ENCODE data around the gene F8A1. TPM values are rescaled to one million over a fixed set of nuclear protein-coding genes. Genes with fewer than 3 reads are reported as not detected.
"Not testable (repeated sequence)": the region's sequence is repeated elsewhere in the genome, so short reads cannot be mapped to it uniquely, and the experiment has no call there.

Gene F8A1
- 2.6 and 3.6 TPM in 2 replicates for total RNA-seq (2014; rRNA removed)
- polyA plus RNA-seq (2012): 20.8 TPM

DNA sequence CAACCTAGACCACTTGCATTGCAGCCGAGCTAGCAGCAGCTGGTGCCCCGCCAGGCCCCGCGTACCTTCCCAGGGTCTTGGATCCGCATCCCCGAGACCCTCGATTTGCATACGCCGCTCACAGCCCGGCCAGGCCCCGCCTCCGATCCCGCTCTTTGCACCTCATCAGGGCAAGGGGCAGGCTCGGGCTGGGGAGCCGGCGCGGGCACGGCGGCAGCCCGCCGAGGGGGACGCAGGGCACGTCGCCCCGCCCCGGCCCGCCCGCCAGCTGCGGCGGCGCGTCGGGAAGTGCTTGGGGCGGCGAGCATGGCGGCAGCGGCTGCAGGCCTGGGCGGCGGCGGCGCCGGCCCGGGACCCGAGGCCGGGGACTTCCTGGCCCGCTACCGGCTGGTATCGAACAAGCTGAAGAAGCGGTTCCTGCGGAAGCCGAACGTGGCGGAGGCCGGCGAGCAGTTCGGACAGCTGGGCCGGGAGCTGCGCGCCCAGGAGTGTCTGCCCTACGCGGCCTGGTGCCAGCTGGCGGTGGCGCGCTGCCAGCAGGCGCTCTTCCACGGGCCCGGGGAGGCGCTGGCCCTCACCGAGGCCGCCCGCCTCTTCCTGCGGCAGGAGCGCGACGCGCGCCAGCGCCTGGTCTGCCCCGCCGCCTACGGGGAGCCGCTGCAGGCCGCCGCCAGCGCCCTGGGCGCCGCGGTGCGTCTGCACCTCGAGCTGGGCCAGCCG is at the start of gene F8A1:
TSS of gene F8A1 (plus strand) at position 287 of the 720 bp plus-strand sequence. CDS start at position 307, 20 bp downstream.
- DNase-seq (ENCODE audit: low read depth): not testable (repeated sequence)

- DNase-seq (ENCODE audit: low read depth): peak; percentile 38
These were observed 45.3 kb upstream of the F8A1 start for GRCh38 chrX:154840856-154841255.

- no peak for DNase-seq (ENCODE audit: low read depth)
These were observed 35.1 kb upstream of the F8A1 start for GRCh38 chrX:154850957-154851611.

GRCh38 chrX:154855256-154855655 is 30.9 kb upstream of the F8A1 start:
- no peak for DNase-seq (ENCODE audit: low read depth)

DNA sequence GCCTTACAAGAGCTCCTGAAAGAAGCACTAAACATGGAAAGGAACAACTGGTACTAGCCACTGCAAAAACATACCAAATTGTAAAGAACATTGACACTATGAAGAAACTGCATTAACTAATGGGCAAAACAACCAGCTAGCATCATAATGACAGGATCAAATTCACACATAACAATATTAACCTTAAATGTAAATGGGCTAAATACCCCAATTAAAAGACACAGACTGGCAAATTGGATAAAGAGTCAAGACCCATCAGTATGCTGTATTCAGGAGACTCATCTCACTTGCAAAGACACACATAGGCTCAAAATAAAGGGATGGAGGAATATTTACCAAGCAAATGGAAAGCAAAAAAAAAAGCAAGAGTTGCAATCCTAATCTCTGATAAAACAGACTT is 17.6 kb upstream of the F8A1 start:
- DNase-seq (ENCODE audit: low read depth): not testable (repeated sequence)

DNA sequence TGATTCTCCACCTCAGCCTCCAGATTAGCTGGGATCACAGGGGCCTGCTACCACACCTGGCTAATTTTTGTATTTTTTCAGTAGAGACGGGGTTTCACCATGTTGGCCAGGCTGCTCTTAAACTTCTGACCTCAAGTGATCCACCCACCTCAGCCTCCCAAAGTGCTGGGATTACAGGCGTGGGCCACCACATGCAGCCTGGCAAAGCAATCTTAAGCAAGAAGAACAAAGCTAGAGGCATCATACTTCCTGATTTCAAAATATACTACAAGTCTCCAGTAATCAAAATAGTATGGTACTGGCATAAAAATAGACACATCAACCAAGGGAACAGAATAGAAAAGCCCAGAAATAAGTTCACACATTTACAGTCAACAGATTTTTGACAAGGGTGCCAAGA is 12.8 kb upstream of the F8A1 start:
- no peak for DNase-seq (ENCODE audit: low read depth)

- DNase-seq (ENCODE audit: low read depth): not testable (repeated sequence)
These were observed 2.1 kb upstream of the F8A1 start for GRCh38 chrX:154884069-154884468.

DNA sequence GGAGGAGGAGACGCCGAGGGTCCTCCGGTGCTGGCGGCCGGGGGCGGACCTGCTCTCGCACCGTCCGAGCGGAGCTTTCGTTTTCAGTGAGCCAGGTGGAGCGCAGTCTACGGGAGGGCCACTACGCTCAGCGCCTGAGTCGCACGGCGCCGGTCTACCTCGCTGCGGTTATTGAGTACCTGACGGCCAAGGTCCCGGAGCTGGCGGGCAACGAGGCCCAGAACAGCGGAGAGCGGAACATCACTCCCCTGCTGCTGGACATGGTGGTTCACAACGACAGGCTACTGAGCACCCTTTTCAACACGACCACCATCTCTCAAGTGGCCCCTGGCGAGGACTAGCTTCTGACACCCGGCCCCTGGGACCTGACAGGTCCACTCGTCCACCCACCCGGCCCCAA is 1.1 kb upstream of the F8A1 start:
- not testable (repeated sequence) for DNase-seq (ENCODE audit: low read depth)

GRCh38 chrX:154885549-154885948 is 606 bp upstream of the F8A1 start:
- DNase-seq (ENCODE audit: low read depth): not testable (repeated sequence)

- not testable (repeated sequence) for DNase-seq (ENCODE audit: low read depth)
These were observed 650 bp downstream of the F8A1 start for GRCh38 chrX:154886789-154887221.

- no peak for DNase-seq (ENCODE audit: low read depth)
These were observed 5.0 kb downstream of the F8A1 start for GRCh38 chrX:154890990-154891639.

DNA sequence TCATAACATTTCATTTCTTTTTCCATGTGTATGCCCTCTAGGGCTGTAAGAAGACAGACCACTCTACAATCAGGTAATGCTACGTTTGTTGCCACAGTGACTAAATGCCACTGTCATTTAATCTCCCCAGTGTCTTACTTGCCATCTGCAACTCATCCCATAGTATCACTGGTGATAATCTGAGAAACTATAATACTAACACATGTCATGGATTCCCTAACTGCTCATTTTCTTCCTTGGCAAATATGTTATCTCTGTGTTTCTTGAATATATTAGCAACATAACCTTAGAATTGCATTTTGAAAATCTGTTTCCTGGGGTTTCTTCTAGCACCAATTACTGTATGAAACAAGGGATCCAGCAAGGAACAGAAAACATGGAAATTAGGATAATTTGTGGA is 6.1 kb downstream of the F8A1 start:
- DNase-seq (ENCODE audit: low read depth): no peak

DNA sequence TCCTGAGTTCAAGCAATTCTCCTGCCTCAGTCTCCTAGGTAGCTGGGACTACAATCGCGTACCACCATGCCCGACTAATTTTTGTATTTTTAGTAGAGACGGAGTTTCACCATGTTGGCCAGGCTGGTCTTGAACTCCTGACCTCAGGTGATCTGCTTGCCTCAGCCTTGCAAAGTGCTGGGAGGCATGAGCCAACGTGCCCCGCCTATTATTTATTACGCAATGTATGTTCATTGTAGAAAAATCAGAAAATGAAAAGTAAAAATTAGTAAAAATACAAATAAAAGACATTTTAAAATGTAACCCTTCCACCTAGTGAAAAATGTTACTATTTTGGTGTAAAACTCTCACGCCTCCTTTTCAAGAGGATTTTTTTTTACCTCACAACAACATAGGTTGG is 14.2 kb downstream of the F8A1 start:
- DNase-seq (ENCODE audit: low read depth): no peak

- DNase-seq (ENCODE audit: low read depth): no peak
These were observed 16.3 kb downstream of the F8A1 start for GRCh38 chrX:154902408-154902807.

- DNase-seq (ENCODE audit: low read depth): no peak
These were observed 22.7 kb downstream of the F8A1 start for GRCh38 chrX:154908821-154909220.

- not testable (repeated sequence) for DNase-seq (ENCODE audit: low read depth)
These were observed 23.9 kb downstream of the F8A1 start for GRCh38 chrX:154910048-154910447.

- not testable (repeated sequence) for DNase-seq (ENCODE audit: low read depth)
These were observed 24.4 kb downstream of the F8A1 start for GRCh38 chrX:154910528-154910927.

- no peak for DNase-seq (ENCODE audit: low read depth)
These were observed 27.9 kb downstream of the F8A1 start for GRCh38 chrX:154914052-154914451.

DNA sequence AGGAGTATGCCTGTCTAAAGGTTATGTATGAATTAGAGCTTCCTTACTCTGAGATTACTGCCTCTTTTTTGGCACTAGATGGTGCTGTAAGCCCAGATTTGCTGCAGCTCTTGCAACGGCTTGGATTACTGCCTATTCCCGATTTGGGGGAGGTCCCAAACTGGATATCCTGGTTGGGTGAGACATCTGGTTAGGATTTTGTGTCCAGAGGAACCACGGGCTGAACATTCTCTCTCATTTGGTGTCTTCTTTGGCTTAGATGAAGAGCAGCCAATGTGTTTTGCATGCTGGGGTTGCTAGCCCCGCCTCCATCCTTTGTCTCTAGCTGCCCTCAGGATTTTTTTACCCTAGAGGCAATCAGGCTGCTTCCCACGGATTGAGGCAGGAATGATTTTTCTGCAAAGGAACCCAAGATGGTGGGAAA is 31.9 kb downstream of the F8A1 start:
- DNase-seq (ENCODE audit: low read depth): peak; percentile 82

DNA sequence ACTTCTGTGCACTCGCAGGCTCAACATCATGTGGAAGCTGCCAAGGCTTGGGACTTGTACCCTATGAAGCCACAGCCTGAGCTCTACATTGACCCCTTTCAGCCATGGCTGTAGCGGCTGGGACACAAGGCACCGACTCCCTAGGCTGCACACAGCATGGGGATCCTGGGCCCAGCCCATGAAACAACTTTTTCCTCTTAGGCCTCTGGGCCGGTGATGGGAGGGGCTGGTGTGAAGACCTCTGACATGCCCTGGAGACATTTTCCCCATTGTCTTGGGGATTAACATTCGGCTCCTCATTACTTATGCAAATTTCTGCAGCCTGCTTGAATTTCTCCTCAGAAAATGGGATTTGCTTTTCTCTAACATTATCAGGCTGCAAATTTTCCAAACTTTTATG is 38.6 kb downstream of the F8A1 start:
- not testable (repeated sequence) for DNase-seq (ENCODE audit: low read depth)
